Measurements from ENCODE around the gene PSG3.
"Not testable (repeated sequence)": the region's sequence is repeated elsewhere in the genome, so short reads cannot be mapped to it uniquely, and the experiment has no call there.

Gene PSG3

GRCh38 chr19:42740381-42740780 is at the start of gene PSG3:
TSS of gene PSG3 (minus strand) at chr19:42740481. CDS start at chr19:42740384, 97 bp downstream.
- DNase-seq, result not testable (repeated sequence)

GRCh38 chr19:42788766-42789165 is 48.5 kb upstream of the PSG3 start:
- not testable (repeated sequence) for DNase-seq

- not testable (repeated sequence) for DNase-seq
Observed at GRCh38 chr19:42787766-42788165, 47.5 kb upstream of the PSG3 start.

- DNase-seq, result peak in 1 of 2 donors; percentile 5
Observed at GRCh38 chr19:42776750-42777612, 36.7 kb upstream of the PSG3 start.

GRCh38 chr19:42774510-42775158 is 34.4 kb upstream of the PSG3 start:
- not testable (repeated sequence) for DNase-seq

- DNase-seq, result not testable (repeated sequence)
Observed at GRCh38 chr19:42767319-42767718, 27.0 kb upstream of the PSG3 start.

- not testable (repeated sequence) for DNase-seq
Observed at GRCh38 chr19:42766871-42767270, 26.6 kb upstream of the PSG3 start.

GRCh38 chr19:42764836-42765235 is 24.6 kb upstream of the PSG3 start:
- no peak for DNase-seq

- no peak for DNase-seq
Observed at GRCh38 chr19:42762789-42763188, 22.5 kb upstream of the PSG3 start.

GRCh38 chr19:42761924-42762295 is 21.6 kb upstream of the PSG3 start:
- not testable (repeated sequence) for DNase-seq

- not testable (repeated sequence) for DNase-seq
Observed at GRCh38 chr19:42760954-42761923, 21.0 kb upstream of the PSG3 start.

GRCh38 chr19:42758667-42759066 is 18.4 kb upstream of the PSG3 start:
- not testable (repeated sequence) for DNase-seq

GRCh38 chr19:42752246-42752645 is 12.0 kb upstream of the PSG3 start:
- not testable (repeated sequence) for DNase-seq

- not testable (repeated sequence) for DNase-seq
Observed at GRCh38 chr19:42741726-42742607, 1.7 kb upstream of the PSG3 start.

GRCh38 chr19:42737581-42738011 is 2.7 kb downstream of the PSG3 start:
- not testable (repeated sequence) for DNase-seq

GRCh38 chr19:42728341-42728740 is 11.9 kb downstream of the PSG3 start:
- DNase-seq, result not testable (repeated sequence)

GRCh38 chr19:42714000-42714399 is 26.3 kb downstream of the PSG3 start:
- DNase-seq, result not testable (repeated sequence)

- not testable (repeated sequence) for DNase-seq
Observed at GRCh38 chr19:42712753-42713152, 27.5 kb downstream of the PSG3 start.

GRCh38 chr19:42710986-42711385 is 29.3 kb downstream of the PSG3 start:
- not testable (repeated sequence) for DNase-seq

GRCh38 chr19:42697884-42698283 is 42.4 kb downstream of the PSG3 start:
- no peak for DNase-seq

GRCh38 chr19:42695811-42696503 is 44.3 kb downstream of the PSG3 start:
- DNase-seq, result no peak
